ENCODE measurements around the gene WDTC1.
A peak's percentile ranks its signal among the peaks of the same experiment; 100 is the strongest.

The WDTC1 gene

GRCh38 chr1:27301582-27302199, 67.3 kb downstream of the WDTC1 start:
- H3K4me3 ChIP-seq (ENCODE audit: low read length), result no peak overlapping the region
- TF ChIP-seq ZNF274 (IDR thresholded peaks at IDR 0.05; ENCODE audit: low read depth, low read length), result no peak

- no peak for TF ChIP-seq ZNF274 (IDR thresholded peaks at IDR 0.05; ENCODE audit: low read depth, low read length)
- H3K4me3 ChIP-seq (ENCODE audit: low read length), result no peak overlapping the region
These were observed 68.2 kb downstream of the WDTC1 start for GRCh38 chr1:27302612-27303011.

GRCh38 chr1:27303509-27303908, 69.1 kb downstream of the WDTC1 start:
- H3K4me3 ChIP-seq (ENCODE audit: low read length), result no peak overlapping the region
- TF ChIP-seq ZNF274 (IDR thresholded peaks at IDR 0.05; ENCODE audit: low read depth, low read length), result no peak

- H3K4me3 ChIP-seq (ENCODE audit: low read length), result no peak overlapping the region
- TF ChIP-seq ZNF274 (IDR thresholded peaks at IDR 0.05; ENCODE audit: low read depth, low read length), result no peak
These were observed 71.6 kb downstream of the WDTC1 start for GRCh38 chr1:27306071-27306470.

- no peak for TF ChIP-seq ZNF274 (IDR thresholded peaks at IDR 0.05; ENCODE audit: low read depth, low read length)
- no peak overlapping the region for H3K4me3 ChIP-seq (ENCODE audit: low read length)
These were observed 72.7 kb downstream of the WDTC1 start for GRCh38 chr1:27306892-27307761.

- no peak for TF ChIP-seq ZNF274 (IDR thresholded peaks at IDR 0.05; ENCODE audit: low read depth, low read length)
- H3K4me3 ChIP-seq (ENCODE audit: low read length), result no peak overlapping the region
These were observed 73.6 kb downstream of the WDTC1 start for GRCh38 chr1:27307874-27308598.

- no peak for TF ChIP-seq ZNF274 (IDR thresholded peaks at IDR 0.05; ENCODE audit: low read depth, low read length)
- no peak overlapping the region for H3K4me3 ChIP-seq (ENCODE audit: low read length)
These were observed 79.7 kb downstream of the WDTC1 start for GRCh38 chr1:27314169-27314568.

- TF ChIP-seq ZNF274 (IDR thresholded peaks at IDR 0.05; ENCODE audit: low read depth, low read length), result no peak
- H3K4me3 ChIP-seq (ENCODE audit: low read length), result no peak overlapping the region
These were observed 80.3 kb downstream of the WDTC1 start for GRCh38 chr1:27314737-27315136.

- H3K4me3 ChIP-seq (ENCODE audit: low read length), result no peak overlapping the region
- TF ChIP-seq ZNF274 (IDR thresholded peaks at IDR 0.05; ENCODE audit: low read depth, low read length), result no peak
These were observed 82.4 kb downstream of the WDTC1 start for GRCh38 chr1:27316860-27317259.

GRCh38 chr1:27318136-27318535, 83.7 kb downstream of the WDTC1 start:
- TF ChIP-seq ZNF274 (IDR thresholded peaks at IDR 0.05; ENCODE audit: low read depth, low read length), result no peak
- H3K4me3 ChIP-seq (ENCODE audit: low read length), result no peak overlapping the region

GRCh38 chr1:27318596-27318995, 84.2 kb downstream of the WDTC1 start:
- no peak for TF ChIP-seq ZNF274 (IDR thresholded peaks at IDR 0.05; ENCODE audit: low read depth, low read length)
- H3K4me3 ChIP-seq (ENCODE audit: low read length), result no peak overlapping the region

GRCh38 chr1:27321813-27322568, 87.6 kb downstream of the WDTC1 start, which contains the start of gene TMEM222:
TSS of gene TMEM222 (plus strand) at chr1:27322163. CDS start at chr1:27322198, 35 bp downstream.
- no peak for TF ChIP-seq ZNF274 (IDR thresholded peaks at IDR 0.05; ENCODE audit: low read depth, low read length)
- H3K4me3 ChIP-seq (ENCODE audit: low read length), result peak within 1 kb of the TSS; percentile 89

GRCh38 chr1:27322569-27323240, 88.3 kb downstream of the WDTC1 start:
- no peak for TF ChIP-seq ZNF274 (IDR thresholded peaks at IDR 0.05; ENCODE audit: low read depth, low read length)
- H3K4me3 ChIP-seq (ENCODE audit: low read length), result peak overlapping the region; percentile 89

All from GM08714 (cell line).